Measurements from ENCODE around the gene BET1.

BET1 gene

DNA sequence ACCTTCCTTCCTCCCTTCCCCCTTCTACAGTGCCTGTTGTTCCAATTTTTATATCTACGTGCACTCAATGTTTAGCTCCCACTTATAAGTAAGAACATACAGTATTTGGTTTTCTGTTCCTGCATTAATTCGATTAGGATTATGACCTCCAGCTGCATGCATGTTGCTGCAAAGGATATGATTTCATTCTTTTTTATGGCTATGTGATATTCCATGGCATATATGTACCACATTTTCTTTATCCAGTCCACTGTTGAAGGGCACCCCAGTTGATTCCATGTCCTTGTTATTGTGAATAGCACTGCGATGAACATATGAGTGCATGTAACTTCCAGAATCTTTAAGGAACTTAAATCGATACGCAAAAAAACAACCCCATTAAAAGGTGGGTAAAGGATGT, 39.9 kb downstream of the BET1 start:
- no peaks in the 10 kb centered on the region for H3K36me3 Mint-ChIP-seq (ENCODE audit: insufficient read depth)
- no peak for DNase-seq
- no peaks in the 10 kb centered on the region for H3K27me3 Mint-ChIP-seq
- H3K4me3 Mint-ChIP-seq: no peak overlapping the region
- no peak for ATAC-seq (replicated peaks)
- no peaks in the 10 kb centered on the region for H3K4me1 Mint-ChIP-seq (ENCODE audit: low read depth in 2 of 2)
- no peaks in the 10 kb centered on the region for H3K9me3 Mint-ChIP-seq
- no peak overlapping the region for H3K27ac Mint-ChIP-seq

DNA sequence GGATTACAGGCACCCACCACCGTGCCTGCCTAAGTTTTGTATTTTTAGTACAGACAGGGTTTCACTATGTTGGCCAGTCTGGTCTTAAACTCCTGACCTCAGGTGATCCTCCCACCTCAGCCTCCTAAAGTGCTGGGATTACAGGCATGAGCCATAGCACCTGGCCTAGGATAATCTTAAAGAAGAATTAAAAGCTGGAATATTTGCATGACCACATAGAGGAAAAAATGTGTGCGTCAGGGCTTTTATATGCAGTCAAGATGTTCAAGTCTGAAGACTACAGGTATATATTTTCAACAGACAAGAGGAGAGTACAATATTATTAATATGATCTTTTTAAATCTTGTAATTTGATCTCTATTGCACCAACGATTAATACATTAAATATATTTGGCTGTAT, 43.2 kb downstream of the BET1 start:
- H3K36me3 Mint-ChIP-seq (ENCODE audit: insufficient read depth): no peaks in the 10 kb centered on the region
- H3K9me3 Mint-ChIP-seq: no peaks in the 10 kb centered on the region
- ATAC-seq (replicated peaks) (no peak), DNase-seq (no peak)
- no peaks in the 10 kb centered on the region for H3K27me3 Mint-ChIP-seq
- no peak overlapping the region for H3K4me3 Mint-ChIP-seq
- no peaks in the 10 kb centered on the region for H3K4me1 Mint-ChIP-seq (ENCODE audit: low read depth in 2 of 2)
- no peak overlapping the region for H3K27ac Mint-ChIP-seq

DNA sequence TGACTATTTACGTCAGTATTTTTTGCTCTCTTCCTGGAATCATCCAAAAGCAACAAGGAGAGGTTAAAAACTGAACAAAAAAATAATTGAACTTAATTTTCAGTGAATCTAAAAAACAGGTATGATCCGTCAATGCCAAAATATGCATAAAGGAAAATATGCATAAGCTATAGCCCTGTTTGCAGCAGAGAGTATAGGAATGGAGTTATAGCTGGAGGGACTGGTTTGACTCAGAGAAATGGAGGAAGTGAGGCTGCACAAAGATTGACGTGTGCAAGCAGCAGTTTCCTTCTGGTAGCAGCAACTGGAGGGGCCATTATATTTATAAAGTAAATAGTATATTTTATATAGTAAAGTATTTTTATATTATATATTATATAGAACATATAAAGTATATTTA, 45.5 kb downstream of the BET1 start:
- no peaks in the 10 kb centered on the region for H3K36me3 Mint-ChIP-seq (ENCODE audit: insufficient read depth)
- no peaks in the 10 kb centered on the region for H3K9me3 Mint-ChIP-seq
- DNase-seq (no peak), ATAC-seq (replicated peaks) (no peak)
- no peak overlapping the region for H3K4me3 Mint-ChIP-seq
- H3K27me3 Mint-ChIP-seq: no peaks in the 10 kb centered on the region
- no peak overlapping the region for H3K27ac Mint-ChIP-seq
- no peaks in the 10 kb centered on the region for H3K4me1 Mint-ChIP-seq (ENCODE audit: low read depth in 2 of 2)

DNA sequence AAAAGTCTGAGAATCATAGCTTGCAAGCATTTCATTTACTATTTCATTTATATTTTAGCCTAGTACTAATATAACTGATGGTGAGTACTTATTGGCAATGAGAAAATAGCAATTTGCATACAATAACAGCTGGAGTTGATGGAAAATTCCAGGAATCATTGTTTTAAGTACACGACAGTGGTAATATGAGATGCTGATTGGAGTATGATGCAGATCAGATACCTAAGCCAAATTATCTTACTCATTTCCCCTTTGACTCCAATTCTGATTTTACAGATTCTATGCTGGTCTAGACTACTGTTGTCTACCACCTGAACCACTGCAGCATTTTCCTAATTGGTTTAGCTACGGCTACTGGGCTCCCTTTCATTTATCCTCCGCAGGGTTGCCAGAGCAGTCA, 45.9 kb downstream of the BET1 start:
- H3K36me3 Mint-ChIP-seq (ENCODE audit: insufficient read depth): no peaks in the 10 kb centered on the region
- no peaks in the 10 kb centered on the region for H3K27me3 Mint-ChIP-seq
- H3K4me1 Mint-ChIP-seq (ENCODE audit: low read depth in 2 of 2): no peaks in the 10 kb centered on the region

DNA sequence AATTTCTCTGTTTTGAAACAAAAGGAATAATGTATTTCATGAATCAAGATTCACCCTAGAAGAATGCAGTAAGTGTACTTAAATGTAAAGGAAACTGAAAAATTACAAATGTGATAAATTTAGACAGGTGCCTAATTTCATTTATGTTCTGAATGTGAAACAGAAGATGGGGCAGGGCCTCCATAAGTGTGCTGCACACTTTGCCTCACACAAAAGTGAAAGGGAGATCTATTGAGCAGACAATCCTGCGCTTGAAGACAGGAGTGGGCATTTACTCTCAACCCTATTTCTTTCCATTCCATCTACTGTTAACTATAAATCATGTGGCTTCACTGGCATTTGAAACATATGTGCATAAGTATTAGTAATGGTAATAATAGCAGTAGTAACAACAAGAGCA, 46.4 kb downstream of the BET1 start:
- no peak for DNase-seq
- H3K27ac Mint-ChIP-seq: no peak overlapping the region
- no peaks in the 10 kb centered on the region for H3K27me3 Mint-ChIP-seq
- no peaks in the 10 kb centered on the region for H3K36me3 Mint-ChIP-seq (ENCODE audit: insufficient read depth)
- no peaks in the 10 kb centered on the region for H3K4me1 Mint-ChIP-seq (ENCODE audit: low read depth in 2 of 2)
- no peaks in the 10 kb centered on the region for H3K9me3 Mint-ChIP-seq
- no peak for ATAC-seq (replicated peaks)
- no peak overlapping the region for H3K4me3 Mint-ChIP-seq

More for the DNA sequence above, 45.9 kb downstream of the BET1 start:
- no peak for DNase-seq
- H3K4me3 Mint-ChIP-seq: no peak overlapping the region
- no peak overlapping the region for H3K27ac Mint-ChIP-seq
- no peaks in the 10 kb centered on the region for H3K9me3 Mint-ChIP-seq
- ATAC-seq (replicated peaks): no peak

DNA sequence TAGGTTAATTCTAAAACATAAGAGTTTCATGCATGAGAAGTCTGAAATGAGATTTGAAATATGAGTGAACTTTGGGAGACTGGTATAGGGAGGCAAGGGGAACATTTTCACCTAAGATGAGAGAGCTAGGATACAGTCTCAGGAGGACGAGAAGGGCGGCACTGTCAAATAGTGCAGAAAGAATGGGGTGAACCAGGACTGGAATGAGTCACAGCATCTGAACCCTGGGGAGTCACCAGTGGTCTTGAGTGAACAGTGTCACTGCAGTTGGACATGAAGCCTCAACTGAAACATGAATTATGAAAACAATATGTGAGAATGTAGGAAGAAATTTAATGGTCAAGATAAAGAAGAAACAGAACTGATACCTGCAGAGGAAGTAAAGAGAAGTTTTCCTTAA, 48.9 kb downstream of the BET1 start:
- Mint-ChIP-seq H3K27ac (no peak overlapping the region), H3K4me1 (ENCODE audit: low read depth in 2 of 2) (no peaks in the 10 kb centered on the region), H3K9me3 (no peaks in the 10 kb centered on the region), H3K4me3 (no peak overlapping the region), H3K27me3 (no peaks in the 10 kb centered on the region), H3K36me3 (ENCODE audit: insufficient read depth) (no peaks in the 10 kb centered on the region)
- no peak for ATAC-seq (replicated peaks)
- DNase-seq: no peak

DNA sequence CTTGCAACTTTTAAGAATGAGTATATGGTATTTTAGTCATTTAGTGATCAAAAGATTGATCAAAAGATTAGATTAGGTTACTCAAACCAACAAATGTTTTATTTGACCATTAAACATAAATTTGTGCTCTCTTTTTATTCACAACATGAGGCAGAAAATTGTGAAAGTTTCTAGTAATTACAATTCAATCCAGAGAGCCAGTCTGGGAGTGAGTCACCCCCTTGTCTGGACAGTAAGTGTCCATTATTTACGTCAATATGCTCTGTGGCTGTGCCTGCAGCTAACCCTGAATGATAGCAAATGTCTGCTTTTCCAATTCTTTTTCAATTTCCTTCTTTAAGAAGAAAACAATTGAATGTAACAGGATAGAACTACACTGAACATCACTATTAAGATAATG, 54.7 kb downstream of the BET1 start:
- no peaks in the 10 kb centered on the region for H3K27me3 Mint-ChIP-seq
- ATAC-seq (replicated peaks): no peak
- no peak overlapping the region for H3K27ac Mint-ChIP-seq
- no peaks in the 10 kb centered on the region for H3K4me1 Mint-ChIP-seq (ENCODE audit: low read depth in 2 of 2)
- no peaks in the 10 kb centered on the region for H3K36me3 Mint-ChIP-seq (ENCODE audit: insufficient read depth)
- H3K9me3 Mint-ChIP-seq: no peaks in the 10 kb centered on the region
- no peak for DNase-seq
- no peak overlapping the region for H3K4me3 Mint-ChIP-seq

DNA sequence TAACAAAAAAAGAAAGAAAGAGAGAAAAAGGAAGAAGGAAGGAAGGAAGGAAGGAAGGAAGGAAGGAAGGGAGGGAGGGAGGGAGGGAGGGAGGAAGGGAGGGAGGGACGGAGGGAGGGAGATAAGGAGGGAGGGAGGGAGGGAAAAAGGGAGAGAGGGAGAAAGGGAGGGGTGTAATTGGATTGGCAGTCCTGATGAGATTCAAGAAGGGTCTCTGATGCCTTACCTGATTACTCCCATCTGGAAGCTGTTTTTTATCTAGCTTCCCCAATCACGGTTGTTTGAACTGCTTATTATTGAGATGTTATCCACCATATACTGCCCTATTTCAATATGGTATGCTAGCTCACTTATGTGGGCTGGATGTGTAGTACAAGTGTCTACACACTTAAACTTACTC, 55.3 kb downstream of the BET1 start:
- Mint-ChIP-seq H3K27ac (no peak overlapping the region), H3K27me3 (peaks cover 0 to 5% of the 10 kb centered on the region in 2 donors), H3K4me3 (no peak overlapping the region), H3K4me1 (ENCODE audit: low read depth in 2 of 2) (no peaks in the 10 kb centered on the region), H3K9me3 (no peaks in the 10 kb centered on the region), H3K36me3 (ENCODE audit: insufficient read depth) (no peaks in the 10 kb centered on the region)
- ATAC-seq (replicated peaks): no peak
- DNase-seq: no peak

DNA sequence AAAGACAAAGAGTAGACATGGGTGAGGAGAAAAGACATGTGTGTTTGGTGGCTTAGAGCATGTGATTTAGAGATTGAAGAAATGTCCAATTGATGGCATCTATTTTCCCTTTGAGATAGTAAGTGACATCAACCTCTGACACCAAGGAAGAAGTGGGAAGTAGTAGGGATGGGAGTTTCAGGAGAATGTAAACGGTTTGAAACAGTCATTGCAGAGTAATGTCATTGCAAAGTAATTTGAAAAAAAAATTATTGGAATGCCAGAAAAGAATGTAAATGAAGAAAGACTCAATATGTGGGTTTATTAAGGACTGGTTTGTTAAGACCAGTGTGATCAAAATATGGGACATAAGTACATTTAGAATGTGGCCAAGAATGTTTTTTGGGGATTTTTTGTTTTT, 56.0 kb downstream of the BET1 start:
- Mint-ChIP-seq H3K9me3 (no peaks in the 10 kb centered on the region), H3K4me3 (no peak overlapping the region), H3K27me3 (peaks cover 0 to 9% of the 10 kb centered on the region in 2 donors), H3K36me3 (ENCODE audit: insufficient read depth) (no peaks in the 10 kb centered on the region), H3K27ac (no peak overlapping the region), H3K4me1 (ENCODE audit: low read depth in 2 of 2) (no peaks in the 10 kb centered on the region)
- no peak for ATAC-seq (replicated peaks)
- DNase-seq: no peak

DNA sequence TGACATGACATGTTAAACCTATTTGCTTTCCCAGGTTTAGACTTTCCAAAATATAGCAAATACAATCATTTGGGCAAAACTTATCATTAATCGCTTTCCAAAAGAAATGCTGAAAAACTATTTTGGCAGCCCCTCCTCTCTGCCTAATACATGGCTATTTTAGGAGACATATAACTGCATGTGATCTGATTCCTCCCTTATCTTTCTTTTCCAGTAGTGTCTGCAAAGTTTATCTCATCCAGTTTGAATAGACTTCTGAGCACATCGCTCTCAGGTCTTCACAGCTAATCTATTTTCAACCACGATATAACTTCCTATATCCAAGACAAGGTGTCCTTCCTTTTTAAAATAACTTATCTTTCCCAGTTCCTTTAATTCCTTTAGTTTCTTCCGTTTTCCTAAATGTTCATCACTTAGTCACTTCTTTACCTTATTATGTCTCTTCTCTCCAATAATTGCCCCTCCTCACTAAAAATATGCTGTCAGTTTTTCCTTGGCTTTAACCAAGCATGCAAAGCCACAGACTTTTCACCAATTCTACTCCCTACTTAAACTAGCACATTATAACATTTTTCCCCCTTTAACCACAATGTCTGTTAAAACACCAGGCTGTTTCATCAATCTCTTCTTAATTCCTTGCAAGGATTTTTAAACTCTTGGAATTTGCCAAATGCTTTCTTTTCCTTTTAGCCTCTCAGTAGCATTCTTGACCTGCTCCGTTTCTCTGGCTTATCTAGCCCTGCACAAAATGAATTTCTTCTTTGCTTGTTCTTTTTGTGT, 58.2 kb downstream of the BET1 start:
- ATAC-seq (replicated peaks): no peak
- H3K27me3 Mint-ChIP-seq: peaks cover 0 to 9% of the 10 kb centered on the region in 2 donors
- no peaks in the 10 kb centered on the region for H3K4me1 Mint-ChIP-seq (ENCODE audit: low read depth in 2 of 2)
- H3K9me3 Mint-ChIP-seq: no peaks in the 10 kb centered on the region
- no peak overlapping the region for H3K4me3 Mint-ChIP-seq
- H3K27ac Mint-ChIP-seq: no peak overlapping the region
- DNase-seq: no peak
- H3K36me3 Mint-ChIP-seq (ENCODE audit: insufficient read depth): no peaks in the 10 kb centered on the region

DNA sequence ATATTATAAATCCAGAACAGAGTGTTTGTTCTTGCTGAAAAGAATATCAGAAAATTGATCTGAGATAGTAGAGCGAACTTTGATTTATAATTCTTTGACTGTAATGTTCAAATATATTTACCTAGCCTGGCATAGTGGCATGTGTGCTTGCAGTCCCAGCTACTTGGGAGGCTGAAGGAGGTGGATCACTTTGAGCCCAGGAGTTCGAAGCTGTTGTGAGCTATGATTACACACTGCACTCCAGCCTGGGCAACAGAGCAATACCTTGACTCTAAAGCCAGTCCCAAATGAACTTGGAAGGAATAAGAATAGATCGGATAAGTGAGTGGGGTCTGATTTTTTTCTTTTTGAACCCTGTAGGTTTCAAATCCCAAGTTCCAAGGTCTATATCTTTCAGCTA, 59.1 kb downstream of the BET1 start:
- DNase-seq (no peak), ATAC-seq (replicated peaks) (no peak)
- Mint-ChIP-seq H3K9me3 (no peaks in the 10 kb centered on the region), H3K27ac (no peak overlapping the region), H3K4me1 (ENCODE audit: low read depth in 2 of 2) (no peaks in the 10 kb centered on the region), H3K27me3 (peaks cover 0 to 9% of the 10 kb centered on the region in 2 donors), H3K36me3 (ENCODE audit: insufficient read depth) (no peaks in the 10 kb centered on the region), H3K4me3 (no peak overlapping the region)

DNA sequence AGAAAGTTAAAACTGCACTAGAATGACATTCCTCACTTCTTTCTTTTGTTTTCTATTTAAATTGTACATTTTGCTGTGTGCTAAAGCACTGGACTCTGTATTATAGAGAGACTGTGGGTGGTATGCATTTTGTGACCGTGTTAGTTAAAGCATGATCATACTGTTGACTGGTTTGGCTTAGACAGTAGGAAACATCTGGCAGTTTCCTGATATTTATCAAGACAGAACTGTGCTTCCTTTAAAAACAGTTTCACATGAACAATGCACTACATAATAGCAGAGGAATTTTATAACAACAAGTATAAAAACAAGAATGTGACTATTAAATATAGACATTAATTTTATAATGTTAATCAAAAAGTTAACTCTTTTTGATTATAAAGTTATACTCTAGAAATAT, 59.5 kb downstream of the BET1 start:
- ATAC-seq (replicated peaks): no peak
- no peak for DNase-seq
- Mint-ChIP-seq H3K4me3 (no peak overlapping the region), H3K27ac (no peak overlapping the region), H3K36me3 (ENCODE audit: insufficient read depth) (no peaks in the 10 kb centered on the region), H3K4me1 (ENCODE audit: low read depth in 2 of 2) (no peaks in the 10 kb centered on the region), H3K9me3 (no peaks in the 10 kb centered on the region), H3K27me3 (peaks cover 0 to 9% of the 10 kb centered on the region in 2 donors)

DNA sequence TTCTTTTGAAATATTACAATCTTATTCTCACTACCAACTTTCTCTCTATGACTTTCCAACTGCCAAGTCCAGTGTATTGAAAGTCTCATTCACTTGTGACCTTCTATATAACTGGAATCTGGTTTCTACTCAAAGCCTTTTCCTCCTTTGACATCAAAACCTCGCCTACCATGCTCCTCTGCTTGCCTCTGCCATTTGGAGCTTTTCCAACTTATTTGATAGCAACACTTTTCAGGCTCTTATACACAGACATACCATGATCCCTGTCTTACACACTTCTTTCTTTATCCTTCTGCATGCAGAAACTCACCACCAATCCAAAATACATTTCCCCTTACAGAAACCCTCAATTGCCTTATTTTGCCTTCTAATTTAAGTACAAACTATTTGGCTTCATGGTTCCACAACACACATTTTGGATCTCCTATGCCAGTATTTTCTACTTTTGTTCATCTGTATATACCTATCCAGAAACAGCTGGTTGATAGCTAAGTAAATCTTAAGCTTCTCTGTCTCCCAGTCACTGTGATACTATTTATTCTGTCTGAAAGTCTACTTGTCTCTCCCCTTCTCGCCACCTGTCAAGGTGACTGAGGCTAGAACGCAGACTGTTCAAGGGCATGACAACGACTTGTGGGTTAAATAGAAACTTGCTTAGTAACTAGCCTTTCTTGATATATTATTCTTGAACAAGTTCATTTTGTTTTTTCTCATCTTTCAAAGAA, 60.2 kb downstream of the BET1 start:
- H3K4me1 Mint-ChIP-seq (ENCODE audit: low read depth in 2 of 2): no peaks in the 10 kb centered on the region
- no peak overlapping the region for H3K27ac Mint-ChIP-seq
- no peak overlapping the region for H3K4me3 Mint-ChIP-seq
- no peaks in the 10 kb centered on the region for H3K9me3 Mint-ChIP-seq
- DNase-seq (no peak), ATAC-seq (replicated peaks) (no peak)
- H3K27me3 Mint-ChIP-seq: peaks cover 0 to 9% of the 10 kb centered on the region in 2 donors
- no peaks in the 10 kb centered on the region for H3K36me3 Mint-ChIP-seq (ENCODE audit: insufficient read depth)

All from effector memory CD8-positive, alpha-beta T cell (primary cell).